Stomach smooth muscle (tissue), 2 donors: ENCODE data around the gene AKR1B1.

Experiments
- H3K27ac ChIP-seq: one replicate; pipeline ENCODE4 v1.7.0; 2013; ENCODE audit warnings: mild to moderate bottlenecking, low read length, inconsistent platforms
- H3K27me3 ChIP-seq, 2 donors: one replicate each; pipeline ENCODE4 v1.7.0; 2013; ENCODE audit warnings: low read length in 2 of 2; ENCODE audit not compliant: insufficient read depth in 2 of 2, control insufficient read depth in 1 of 2
- H3K36me3 ChIP-seq, 2 donors: one replicate each; pipeline ENCODE4 v1.7.0; 2013; ENCODE audit warnings: low read length in 2 of 2; ENCODE audit not compliant: control insufficient read depth in 2 of 2, insufficient read depth in 2 of 2
- H3K4me1 ChIP-seq: one replicate; pipeline ENCODE4 v1.7.0; 2013; ENCODE audit warnings: low read length; ENCODE audit not compliant: control insufficient read depth, insufficient read depth
- H3K4me3 ChIP-seq, 2 donors: one replicate each; pipeline ENCODE4 v1.7.0; 2013; ENCODE audit warnings: low read length in 2 of 2
- H3K9ac ChIP-seq, 2 donors: one replicate each; pipeline ENCODE4 v1.7.0; 2013; ENCODE audit warnings: low read length in 2 of 2, mild to moderate bottlenecking in 1 of 2
- H3K9me3 ChIP-seq, 2 donors: one replicate each; pipeline ENCODE4 v1.7.0; 2013; ENCODE audit warnings: low read length in 2 of 2; ENCODE audit not compliant: control insufficient read depth in 2 of 2
- donor health status: healthy.
- donor health status: Pancreatic carcinoma.

AKR1B1 gene

GRCh38 chr7:134457210-134457609 lies 1.7 kb downstream of the AKR1B1 start:
- Histone ChIP-seq H3K36me3 (peaks cover 0 to 2% of the 10 kb centered on the region in 2 donors), H3K4me1 (peaks cover 27% of the 10 kb centered on the region), H3K27ac (no peak overlapping the region), H3K27me3 (no peaks in the 10 kb centered on the region), H3K9me3 (no peaks in the 10 kb centered on the region), H3K4me3 (no peak overlapping the region), H3K9ac (no peak overlapping the region)

- Histone ChIP-seq H3K4me1 (peaks cover 30% of the 10 kb centered on the region), H3K27ac (no peak overlapping the region), H3K36me3 (peaks cover 22% of the 10 kb centered on the region in 2 donors), H3K4me3 (no peak overlapping the region), H3K9ac (no peak overlapping the region), H3K27me3 (no peaks in the 10 kb centered on the region), H3K9me3 (no peaks in the 10 kb centered on the region)
Observed at GRCh38 chr7:134454277-134454676, 4.6 kb downstream of the AKR1B1 start.

GRCh38 chr7:134453518-134453917 lies 5.4 kb downstream of the AKR1B1 start:
- H3K27ac ChIP-seq: no peak overlapping the region
- no peak overlapping the region for H3K9ac ChIP-seq
- H3K27me3 ChIP-seq: no peaks in the 10 kb centered on the region
- H3K4me3 ChIP-seq: no peak overlapping the region
- peaks cover 28 to 29% of the 10 kb centered on the region in 2 donors for H3K36me3 ChIP-seq
- no peaks in the 10 kb centered on the region for H3K9me3 ChIP-seq
- H3K4me1 ChIP-seq: peaks cover 28% of the 10 kb centered on the region

GRCh38 chr7:134452991-134453473 lies 5.9 kb downstream of the AKR1B1 start:
- H3K27me3 ChIP-seq: no peaks in the 10 kb centered on the region
- H3K9ac ChIP-seq: no peak overlapping the region
- H3K4me1 ChIP-seq: peaks cover 23% of the 10 kb centered on the region
- no peak overlapping the region for H3K4me3 ChIP-seq
- H3K27ac ChIP-seq: no peak overlapping the region
- H3K36me3 ChIP-seq: peaks cover 33% of the 10 kb centered on the region in 2 donors
- H3K9me3 ChIP-seq: no peaks in the 10 kb centered on the region

GRCh38 chr7:134452419-134452838 lies 6.5 kb downstream of the AKR1B1 start:
- H3K4me3 ChIP-seq: no peak overlapping the region

GRCh38 chr7:134451656-134452055 lies 7.2 kb downstream of the AKR1B1 start:
- Histone ChIP-seq H3K27ac (no peak overlapping the region), H3K9ac (no peak overlapping the region), H3K4me1 (peaks cover 17% of the 10 kb centered on the region)

More at GRCh38 chr7:134452419-134452838, 6.5 kb downstream of the AKR1B1 start:
- H3K9me3 ChIP-seq: no peaks in the 10 kb centered on the region
- H3K9ac ChIP-seq: no peak overlapping the region
- H3K27me3 ChIP-seq: no peaks in the 10 kb centered on the region
- H3K27ac ChIP-seq: no peak overlapping the region
- peaks cover 17% of the 10 kb centered on the region for H3K4me1 ChIP-seq
- peaks cover 39 to 40% of the 10 kb centered on the region in 2 donors for H3K36me3 ChIP-seq

GRCh38 chr7:134450294-134451000 lies 8.5 kb downstream of the AKR1B1 start:
- H3K36me3 ChIP-seq: peaks cover 53 to 56% of the 10 kb centered on the region in 2 donors
- no peak overlapping the region for H3K27ac ChIP-seq

More at GRCh38 chr7:134451656-134452055, 7.2 kb downstream of the AKR1B1 start:
- H3K27me3 ChIP-seq: no peaks in the 10 kb centered on the region
- no peak overlapping the region for H3K4me3 ChIP-seq
- no peaks in the 10 kb centered on the region for H3K9me3 ChIP-seq
- H3K36me3 ChIP-seq: peaks cover 47% of the 10 kb centered on the region in 2 donors

GRCh38 chr7:134449680-134450079 lies 9.2 kb downstream of the AKR1B1 start:
- Histone ChIP-seq H3K27me3 (no peaks in the 10 kb centered on the region), H3K4me3 (no peak overlapping the region), H3K9ac (no peak overlapping the region), H3K27ac (no peak overlapping the region), H3K9me3 (no peaks in the 10 kb centered on the region), H3K4me1 (peaks cover 14% of the 10 kb centered on the region), H3K36me3 (peaks cover 61 to 62% of the 10 kb centered on the region in 2 donors)

More at GRCh38 chr7:134450294-134451000, 8.5 kb downstream of the AKR1B1 start:
- H3K9ac ChIP-seq: no peak overlapping the region
- peaks cover 17% of the 10 kb centered on the region for H3K4me1 ChIP-seq
- H3K9me3 ChIP-seq: no peaks in the 10 kb centered on the region
- H3K27me3 ChIP-seq: no peaks in the 10 kb centered on the region
- H3K4me3 ChIP-seq: no peak overlapping the region

GRCh38 chr7:134448356-134449229 lies 10.3 kb downstream of the AKR1B1 start:
- peaks cover 13% of the 10 kb centered on the region for H3K4me1 ChIP-seq
- no peak overlapping the region for H3K4me3 ChIP-seq
- H3K9me3 ChIP-seq: no peaks in the 10 kb centered on the region
- no peak overlapping the region for H3K27ac ChIP-seq
- H3K27me3 ChIP-seq: no peaks in the 10 kb centered on the region
- H3K9ac ChIP-seq: no peak overlapping the region
- peaks cover 71 to 73% of the 10 kb centered on the region in 2 donors for H3K36me3 ChIP-seq

- Histone ChIP-seq H3K9ac (no peak overlapping the region), H3K9me3 (no peaks in the 10 kb centered on the region), H3K36me3 (peaks cover 74 to 84% of the 10 kb centered on the region in 2 donors), H3K4me3 (no peak overlapping the region), H3K27ac (no peak overlapping the region), H3K4me1 (peaks cover 7% of the 10 kb centered on the region), H3K27me3 (no peaks in the 10 kb centered on the region)
Observed at GRCh38 chr7:134447383-134447782, 11.5 kb downstream of the AKR1B1 start.
